H9 (cell line): ENCODE results near the gene TMEM190. TPM values are rescaled to one million over a fixed set of nuclear protein-coding genes. Genes with fewer than 3 reads are reported as not detected.

ENCODE experiments used
- DNase-seq: peaks from one replicate; pipeline ENCODE4 v3.0.0-alpha.2; 2017
- H2AFZ ChIP-seq: one replicate; pipeline ENCODE4 v1.6.1; 2013; ENCODE audit warnings: mild to moderate bottlenecking, low read length, control low read depth, moderate library complexity
- H2AK5ac ChIP-seq: 2 replicates; pipeline ENCODE4 v1.6.1; 2013; ENCODE audit warnings: low read length, control low read depth, mixed read lengths; ENCODE audit not compliant: insufficient read length
- H2BK120ac ChIP-seq: one replicate; pipeline ENCODE4 v1.6.1; 2013; ENCODE audit warnings: low read depth, mild to moderate bottlenecking, low read length, control low read depth, inconsistent platforms; ENCODE audit not compliant: poor library complexity, severe bottlenecking
- H2BK12ac ChIP-seq: 2 replicates; pipeline ENCODE4 v1.6.1; 2013; ENCODE audit warnings: low read length, control low read depth, mixed read lengths, low read depth; ENCODE audit not compliant: insufficient read length
- H2BK15ac ChIP-seq: 2 replicates; pipeline ENCODE4 v1.6.1; 2013; ENCODE audit warnings: low read depth, low read length, control low read depth
- H2BK20ac ChIP-seq: one replicate; pipeline ENCODE4 v1.6.1; 2013; ENCODE audit warnings: low read depth, mild to moderate bottlenecking, low read length, control low read depth, inconsistent platforms; ENCODE audit not compliant: poor library complexity, severe bottlenecking
- H2BK5ac ChIP-seq: 2 replicates; pipeline ENCODE4 v1.6.1; 2013; ENCODE audit warnings: low read length, control low read depth, mixed read lengths; ENCODE audit not compliant: insufficient read length
- H3K14ac ChIP-seq: 2 replicates; pipeline ENCODE4 v1.6.1; 2013; ENCODE audit warnings: low read length, control low read depth; ENCODE audit not compliant: insufficient read depth
- H3K18ac ChIP-seq: 2 replicates; pipeline ENCODE4 v1.6.1; 2013; ENCODE audit warnings: low read depth, mild to moderate bottlenecking, mixed read lengths, low read length, control low read depth; ENCODE audit not compliant: insufficient read length
- H3K23ac ChIP-seq: 2 replicates; pipeline ENCODE4 v1.6.1; 2013; ENCODE audit warnings: low read length, control low read depth, mixed read lengths, low read depth; ENCODE audit not compliant: insufficient read length
- H3K23me2 ChIP-seq: 2 replicates; pipeline ENCODE4 v1.6.1; 2013; ENCODE audit warnings: low read depth, mild to moderate bottlenecking, mixed read lengths, low read length, control low read depth; ENCODE audit not compliant: insufficient read length, poor library complexity, severe bottlenecking
- H3K27ac ChIP-seq: 2 replicates; pipeline ENCODE4 v1.5.1; 2013; ENCODE audit warnings: low read length, control low read depth, mixed read lengths, low read depth; ENCODE audit not compliant: insufficient read length
- H3K27me3 ChIP-seq: 2 replicates; pipeline ENCODE4 v1.6.1; 2013; ENCODE audit warnings: low read length, control low read depth, inconsistent platforms; ENCODE audit not compliant: insufficient read depth
- H3K4ac ChIP-seq: 2 replicates; pipeline ENCODE4 v1.6.1; 2013; ENCODE audit warnings: low read depth, mild to moderate bottlenecking, control low read depth, inconsistent platforms, low read length, moderate library complexity
- H3K4me1 ChIP-seq: 2 replicates; pipeline ENCODE4 v1.6.1; 2013; ENCODE audit warnings: low read length, control low read depth, inconsistent platforms; ENCODE audit not compliant: insufficient read depth
- H3K4me2 ChIP-seq: 2 replicates; pipeline ENCODE4 v1.6.1; 2013; ENCODE audit warnings: low read length, control low read depth, mixed read lengths; ENCODE audit not compliant: insufficient read length, insufficient read depth
- H3K56ac ChIP-seq: 2 replicates; pipeline ENCODE4 v1.6.1; 2013; ENCODE audit warnings: low read depth, mild to moderate bottlenecking, mixed read lengths, low read length, control low read depth; ENCODE audit not compliant: insufficient read length
- H3K79me1 ChIP-seq: 2 replicates; pipeline ENCODE4 v1.6.1; 2013; ENCODE audit warnings: low read depth, mild to moderate bottlenecking, moderate library complexity, low read length, control low read depth, inconsistent platforms; ENCODE audit not compliant: insufficient read depth, poor library complexity, severe bottlenecking
- H3K79me2 ChIP-seq: 2 replicates; pipeline ENCODE4 v1.6.1; 2013; ENCODE audit warnings: low read length, control low read depth, inconsistent platforms; ENCODE audit not compliant: insufficient read depth
- H3K9ac ChIP-seq: 2 replicates; pipeline ENCODE4 v1.6.1; 2013; ENCODE audit warnings: low read length, control low read depth, mixed read lengths; ENCODE audit not compliant: insufficient read length; ENCODE audit errors: extremely low read depth
- H3K9me3 ChIP-seq: one replicate; pipeline ENCODE4 v1.6.1; 2013; ENCODE audit warnings: low read depth, low read length, inconsistent platforms; ENCODE audit not compliant: control insufficient read depth
- H3T11ph ChIP-seq: one replicate; pipeline ENCODE4 v1.6.1; 2013; ENCODE audit warnings: mild to moderate bottlenecking, low read length, control low read depth, inconsistent platforms
- H4K20me1 ChIP-seq: one replicate; pipeline ENCODE4 v1.6.1; 2013; ENCODE audit not compliant: control insufficient read depth, insufficient read length, insufficient read depth
- H4K5ac ChIP-seq: 2 replicates; pipeline ENCODE4 v1.6.1; 2013; ENCODE audit warnings: low read depth, mild to moderate bottlenecking, mixed read lengths, low read length, control low read depth; ENCODE audit not compliant: insufficient read length
- H4K8ac ChIP-seq: replicated peaks from 2 replicates; pipeline ENCODE4 v1.6.1; 2013; ENCODE audit warnings: low read length, control low read depth, mixed read lengths, low read depth; ENCODE audit not compliant: insufficient read length
- H4K91ac ChIP-seq: 2 replicates; pipeline ENCODE4 v1.6.1; 2013; ENCODE audit warnings: low read depth, mild to moderate bottlenecking, moderate library complexity, mixed read lengths, low read length, control low read depth; ENCODE audit not compliant: insufficient read length
- H3K27ac Mint-ChIP-seq, 3 experiments: 2 replicates in 2 of 3; 3 replicates in 1 of 3; pipeline ENCODE4 v1.8.0; 2020 to 2021; ENCODE audit warnings: mixed read lengths in 3 of 3, mild to moderate bottlenecking in 1 of 3, moderate library complexity in 1 of 3
- H3K27me3 Mint-ChIP-seq: 2 replicates; pipeline ENCODE4 v1.8.0; 2021; ENCODE audit warnings: low read depth, mild to moderate bottlenecking, moderate library complexity, mixed read lengths
- H3K36me3 Mint-ChIP-seq, 3 experiments: 2 replicates in 2 of 3; 3 replicates in 1 of 3; pipeline ENCODE4 v1.8.0; 2020 to 2021; ENCODE audit warnings: low read depth in 3 of 3, mixed read lengths in 3 of 3; ENCODE audit not compliant: insufficient read depth in 1 of 3
- H3K4me1 Mint-ChIP-seq, 2 experiments: 2 replicates each; pipeline ENCODE4 v1.8.0; 2020; ENCODE audit warnings: mixed read lengths in 2 of 2
- H3K4me3 Mint-ChIP-seq, 2 experiments: 2 replicates in 1 of 2; 3 replicates in 1 of 2; pipeline ENCODE4 v1.8.0; 2020 to 2021; ENCODE audit warnings: mild to moderate bottlenecking in 2 of 2, mixed read lengths in 2 of 2, moderate library complexity in 1 of 2
- H3K9me3 Mint-ChIP-seq, 2 experiments: 2 replicates in 1 of 2; 3 replicates in 1 of 2; pipeline ENCODE4 v1.8.0; 2020; ENCODE audit warnings: mild to moderate bottlenecking in 2 of 2, mixed read lengths in 2 of 2, moderate library complexity in 1 of 2
- CTCF ChIP-seq: fragments of 200-600 bp; sonication (generic); conservative IDR thresholded peaks from 3 replicates; pipeline ENCODE4 v1.8.0; 2021; ENCODE audit warnings: antibody characterized with exemption, mild to moderate bottlenecking
- WGBS: extraction: QIAGEN DNeasy Blood & Tissue Kit; methylation state at CpG from one replicate; pipeline ENCODE4 v1.1.7; 2013; ENCODE audit warnings: missing lambda C conversion rate, low lambda C conversion rate, mixed read lengths; ENCODE audit not compliant: insufficient read length; ENCODE audit errors: extremely low coverage; 5-methylcytosine and 5-hydroxymethylcytosine counted together
- total RNA-seq: library from RNA; stranded (reverse); gene quantifications from 2 replicates; pipeline ENCODE4 v1.2.1, GENCODE V29; 2021

TMEM190 gene
- total RNA-seq, 1 experiment from 2014 or later, result 1.5 TPM

GRCh38 chr19:55382013-55382412 lies 5.4 kb downstream of the TMEM190 start:
- Histone ChIP-seq H2BK15ac (no peak overlapping the region), H3K4me2 (no peak overlapping the region), H3K23ac (no peak overlapping the region), H3K4ac (no peak overlapping the region), H3T11ph (no peak overlapping the region), H4K20me1 (no peaks in the 10 kb centered on the region), H3K27me3 (peaks cover 2% of the 10 kb centered on the region; the same call in 1 of the 2 replicates), H3K79me2 (peaks cover 10% of the 10 kb centered on the region; the same call in 1 of the 2 replicates), H2BK5ac (no peak overlapping the region), H2BK12ac (no peak overlapping the region), H3K4me1 (peaks cover 4% of the 10 kb centered on the region; the same call in 1 of the 2 replicates), H2AFZ (no peak overlapping the region), H3K9me3 (no peaks in the 10 kb centered on the region), H3K18ac (no peak overlapping the region), H3K27ac (no peak overlapping the region), H3K56ac (no peak overlapping the region), H4K5ac (no peak overlapping the region), H2AK5ac (no peak overlapping the region), H3K23me2 (peaks cover 34% of the 10 kb centered on the region), H3K79me1 (peaks cover 2% of the 10 kb centered on the region), H3K9ac (no peak overlapping the region), H2BK20ac (no peak overlapping the region), H3K14ac (no peak overlapping the region), H4K8ac (no peak overlapping the region), H2BK120ac (no peak overlapping the region), H4K91ac (no peak overlapping the region)
- Mint-ChIP-seq H3K4me1 (peaks cover 27 to 36% of the 10 kb centered on the region in 2 experiments), H3K36me3 (peaks cover 13 to 25% (median 15%) of the 10 kb centered on the region in 3 experiments), H3K9me3 (peaks cover 2 to 3% of the 10 kb centered on the region in 2 experiments; a peak in 2 of 5 replicates), H3K27ac (no peak overlapping the region), H3K27me3 (peaks cover 49% of the 10 kb centered on the region), H3K4me3 (peak overlapping the region in 1 of 2 experiments; percentile 43; a peak in 1 of 5 replicates)
- 100% methylated on average over 3 of the region's 5 CpGs for WGBS
- no peak for TF ChIP-seq CTCF
- no peak for DNase-seq
